ENCODE data around the gene BMP2K. TPM values are rescaled to one million over a fixed set of nuclear protein-coding genes. Genes with fewer than 3 reads are reported as not detected.

Gene BMP2K
- polyA plus RNA-seq, 1 donor (not counting 4 experiments of a cell fraction or from before 2014, with no cell fraction given): 35.4 TPM

GRCh38 chr4:78928835-78929234 lies 152.7 kb downstream of the BMP2K start:
- TF ChIP-seq CTCF (optimal IDR thresholded peaks at IDR 0.05 in 1 of 3, IDR thresholded peaks at IDR 0.05 in 1 of 3, conservative IDR thresholded peaks at IDR 0.05 in 1 of 3; ENCODE audit: extremely low read depth in 1 of 3, insufficient read depth in 2 of 3, low read length in 3 of 3) (no peak), EZH2 (IDR thresholded peaks at IDR 0.05; ENCODE audit: low read length) (no peak)
- H2AFZ ChIP-seq (ENCODE audit: control insufficient read depth, low read length): no peak overlapping the region
- no peaks in the 10 kb centered on the region for H4K20me1 ChIP-seq (ENCODE audit: control insufficient read depth, extremely low read depth, insufficient read depth, low read length)
- no peak overlapping the region for H3K27ac ChIP-seq (ENCODE audit: control insufficient read depth, insufficient read depth, low read length)
- H3K4me3 ChIP-seq (ENCODE audit: control insufficient read depth in 2 of 3, extremely low read depth in 1 of 3, insufficient read depth in 2 of 3, low read depth in 1 of 3, low read length in 3 of 3): no peak overlapping the region
- FAIRE-seq (no peak), DNase-seq (ENCODE audit: low read depth, low spot score) (no peak)
- peaks cover 0 to 5% of the 10 kb centered on the region in 2 experiments for H3K36me3 ChIP-seq (ENCODE audit: control insufficient read depth in 2 of 2, extremely low read depth in 1 of 2, insufficient read depth in 2 of 2, low read length in 2 of 2)
- dilution Hi-C loops (cut with MboI; ENCODE audit: extremely low pct_ligation_motif_present, low sequenced_read_pairs): no loop called here
- H3K9ac ChIP-seq (ENCODE audit: control insufficient read depth, extremely low read depth, insufficient read depth, low read length): no peak overlapping the region
- no peaks in the 10 kb centered on the region for H3K9me3 ChIP-seq (ENCODE audit: control insufficient read depth, low read depth, low read length)
- no peak overlapping the region for H3K4me2 ChIP-seq (ENCODE audit: control insufficient read depth, extremely low read depth, insufficient read depth, low read depth, low read length)
- no peaks in the 10 kb centered on the region for H3K4me1 ChIP-seq (ENCODE audit: control insufficient read depth, extremely low read depth, insufficient read depth, low read length)
- H3K79me2 ChIP-seq (ENCODE audit: control insufficient read depth, insufficient read depth, low read length): no peaks in the 10 kb centered on the region
- H3K9me1 ChIP-seq (ENCODE audit: control insufficient read depth, extremely low read depth, insufficient read depth, low read length): no peaks in the 10 kb centered on the region
- no peaks in the 10 kb centered on the region for H3K27me3 ChIP-seq (ENCODE audit: control insufficient read depth, extremely low read depth, insufficient read depth, low read length)

DNA sequence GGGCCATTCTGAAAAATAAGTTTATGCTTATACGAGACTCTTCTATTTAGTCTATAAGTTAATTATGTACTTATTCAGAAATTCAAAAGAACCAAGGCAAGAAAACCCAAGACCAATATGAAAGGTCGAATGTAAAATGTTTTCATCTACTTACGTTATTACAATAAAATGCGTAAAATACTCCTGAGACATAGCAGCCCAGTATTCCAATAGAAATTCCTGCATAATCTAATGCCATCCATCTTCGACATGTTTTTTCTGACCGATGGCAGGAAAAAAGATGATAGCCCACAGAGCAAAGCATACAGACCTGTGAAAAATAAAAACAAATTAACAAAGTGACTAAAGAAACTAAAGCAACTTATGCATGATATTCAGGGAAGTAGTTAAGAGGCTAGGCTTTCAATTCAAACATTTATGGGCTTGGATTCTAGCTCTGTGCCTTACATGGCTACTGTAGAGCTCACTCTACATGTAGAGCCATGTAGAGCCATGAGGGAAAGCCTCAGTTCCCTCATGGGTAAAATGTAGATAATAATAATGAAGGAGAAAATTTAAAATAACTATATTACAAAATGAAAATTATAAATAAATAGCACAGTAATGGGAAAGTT lies 154.0 kb downstream of the BMP2K start:
- no peaks in the 10 kb centered on the region for H3K9me1 ChIP-seq (ENCODE audit: control insufficient read depth, extremely low read depth, insufficient read depth, low read length)
- dilution Hi-C loops (cut with MboI; ENCODE audit: extremely low pct_ligation_motif_present, low sequenced_read_pairs): no loop called here
- no peak for FAIRE-seq
- H3K9me3 ChIP-seq (ENCODE audit: control insufficient read depth, low read depth, low read length): no peaks in the 10 kb centered on the region
- H3K27me3 ChIP-seq (ENCODE audit: control insufficient read depth, extremely low read depth, insufficient read depth, low read length): no peaks in the 10 kb centered on the region
- no peaks in the 10 kb centered on the region for H4K20me1 ChIP-seq (ENCODE audit: control insufficient read depth, extremely low read depth, insufficient read depth, low read length)
- DNase-seq (ENCODE audit: low read depth, low spot score): no peak
- peaks cover 0 to 7% of the 10 kb centered on the region in 2 experiments for H3K36me3 ChIP-seq (ENCODE audit: control insufficient read depth in 2 of 2, extremely low read depth in 1 of 2, insufficient read depth in 2 of 2, low read length in 2 of 2)
- H3K4me2 ChIP-seq (ENCODE audit: control insufficient read depth, extremely low read depth, insufficient read depth, low read depth, low read length): no peak overlapping the region
- H3K9ac ChIP-seq (ENCODE audit: control insufficient read depth, extremely low read depth, insufficient read depth, low read length): no peak overlapping the region
- no peaks in the 10 kb centered on the region for H3K79me2 ChIP-seq (ENCODE audit: control insufficient read depth, insufficient read depth, low read length)
- no peak for TF ChIP-seq CTCF (optimal IDR thresholded peaks at IDR 0.05 in 1 of 3, IDR thresholded peaks at IDR 0.05 in 1 of 3, conservative IDR thresholded peaks at IDR 0.05 in 1 of 3; ENCODE audit: extremely low read depth in 1 of 3, insufficient read depth in 2 of 3, low read length in 3 of 3)
- no peak for TF ChIP-seq EZH2 (IDR thresholded peaks at IDR 0.05; ENCODE audit: low read length)
- H3K27ac ChIP-seq (ENCODE audit: control insufficient read depth, insufficient read depth, low read length): no peak overlapping the region
- no peaks in the 10 kb centered on the region for H3K4me1 ChIP-seq (ENCODE audit: control insufficient read depth, extremely low read depth, insufficient read depth, low read length)
- no peak overlapping the region for H3K4me3 ChIP-seq (ENCODE audit: control insufficient read depth in 2 of 3, extremely low read depth in 1 of 3, insufficient read depth in 2 of 3, low read depth in 1 of 3, low read length in 3 of 3)
- no peak overlapping the region for H2AFZ ChIP-seq (ENCODE audit: control insufficient read depth, low read length)
